GM18951 (cell line): Measurements from ENCODE around the gene MLST8.
"Not testable (repeated sequence)": the region's sequence is repeated elsewhere in the genome, so short reads cannot be mapped to it uniquely, and the experiment has no call there.

Source experiments
- POLR2A ChIP-seq: IDR thresholded peaks from 4 replicates; pipeline ENCODE4 v1.6.1; 2011; ENCODE audit warnings: mild to moderate bottlenecking; ENCODE audit not compliant: insufficient read length, insufficient read depth; ENCODE audit errors: extremely low read depth
- in situ Hi-C: fragments of 300-500 bp; cut with MboI; formaldehyde crosslinking; loops from one replicate; pipeline ENCODE4 v1.12.0; 2022; ENCODE audit warnings: low sequenced_read_pairs, mixed read lengths, inconsistent platforms; ENCODE audit not compliant: unreplicated experiment

The MLST8 gene

GRCh38 chr16:2250652-2251295 lies 45.5 kb downstream of the MLST8 start:
- no peak for TF ChIP-seq POLR2A
- in situ Hi-C loops: no loop called here

GRCh38 chr16:2251296-2252111 lies 46.2 kb downstream of the MLST8 start, which contains the start of gene ECI1:
TSS of gene ECI1 (minus strand) at chr16:2251587. CDS start at chr16:2251566, 21 bp downstream.
- in situ Hi-C loops: no loop called here

GRCh38 chr16:2252806-2253148 lies 47.5 kb downstream of the MLST8 start:
- in situ Hi-C loops: no loop called here
- no peak for TF ChIP-seq POLR2A

More at GRCh38 chr16:2251296-2252111, 46.2 kb downstream of the MLST8 start, which contains the start of gene ECI1:
- TF ChIP-seq POLR2A: peak; percentile 94

GRCh38 chr16:2253293-2253692 lies 48.0 kb downstream of the MLST8 start:
- no peak for TF ChIP-seq POLR2A
- in situ Hi-C loops: no loop called here

GRCh38 chr16:2256531-2257140 lies 51.4 kb downstream of the MLST8 start:
- TF ChIP-seq POLR2A: no peak
- in situ Hi-C loops: no loop called here

- peak; percentile 16 for TF ChIP-seq POLR2A
- in situ Hi-C loops: no loop called here
These were observed 52.5 kb downstream of the MLST8 start for GRCh38 chr16:2257726-2258125.

- in situ Hi-C loops: not testable (repeated sequence)
These were observed 53.3 kb downstream of the MLST8 start for GRCh38 chr16:2258530-2258929.
